K562 (cell line): Measurements from ENCODE around the gene GDF9. TPM values are rescaled to one million over a fixed set of nuclear protein-coding genes. Genes with fewer than 3 reads are reported as not detected.
A peak's percentile ranks its signal among the peaks of the same experiment; 100 is the strongest.

ENCODE experiments used
- MLLT1 ChIP-seq, 2 experiments: fragments of 450-650 bp; IDR thresholded peaks; 2 replicates each; pipeline ENCODE4 v1.6.1; 2016
- NEUROD1 ChIP-seq: fragments of 150-350 bp; IDR thresholded peaks from 2 replicates; pipeline ENCODE4 v1.6.1; 2014; ENCODE audit warnings: borderline replicate concordance, low read length, low read depth; ENCODE audit not compliant: partially characterized antibody
- PML ChIP-seq: IDR thresholded peaks from 2 replicates; pipeline ENCODE4 v1.6.1; 2012; ENCODE audit warnings: low read length, inconsistent platforms
- RB1 ChIP-seq: fragments of 450-650 bp; IDR thresholded peaks from 2 replicates; pipeline ENCODE4 v1.6.1; 2017; ENCODE audit warnings: low read depth, mild to moderate bottlenecking
- REST ChIP-seq, 2 experiments: fragments of 450-650 bp; formaldehyde crosslinking in 1 of 2; IDR thresholded peaks; 2 replicates each; pipeline versions ENCODE4 v1.4.0 to v1.6.1; 2014 to 2020; ENCODE audit warnings: mild to moderate bottlenecking in 2 of 2, borderline replicate concordance in 1 of 2, low read depth in 1 of 2
- SLC30A9 ChIP-seq: fragments of 250-450 bp; sonication (Bioruptor Pico); IDR thresholded peaks from 2 replicates; pipeline ENCODE4 v1.8.0; 2022; ENCODE audit warnings: mild to moderate bottlenecking, moderate library complexity
- SMARCA4 ChIP-seq: fragments of 450-650 bp; IDR thresholded peaks from 2 replicates; pipeline ENCODE4 v1.6.1; 2016
- SMARCA5 ChIP-seq: fragments of 450-650 bp; IDR thresholded peaks from 2 replicates; pipeline ENCODE4 v1.6.1; 2016
- TCFL5 ChIP-seq: fragments of 250-450 bp; sonication (Bioruptor Pico); conservative IDR thresholded peaks from 2 replicates; pipeline ENCODE4 v1.6.1; 2021; ENCODE audit warnings: mild to moderate bottlenecking, moderate library complexity, matching md5 sums
- THAP7 ChIP-seq: fragments of 250-450 bp; sonication (Bioruptor Pico); IDR thresholded peaks from 2 replicates; pipeline ENCODE4 v1.5.0; 2021
- ZBTB11 ChIP-seq, 3 experiments: fragments of 200-800 bp in 1 of 3; fragments of 250-450 bp in 1 of 3; fragments of 450-650 bp in 1 of 3; sonication (Bioruptor Pico) in 1 of 3; sonication (Bioruptor generic) in 1 of 3; formaldehyde crosslinking in 1 of 3; IDR thresholded peaks; 2 replicates each; pipeline versions ENCODE4 v1.6.1 to v1.8.0; 2016 to 2022; ENCODE audit warnings: mild to moderate bottlenecking in 2 of 3, missing genetic modification characterization in 2 of 3, missing compliant biosample characterization in 1 of 3, moderate library complexity in 1 of 3
- ZC3H8 ChIP-seq: fragments of 450-650 bp; IDR thresholded peaks from 2 replicates; pipeline ENCODE4 v1.6.1; 2017
- ZNF212 ChIP-seq: fragments of 450-650 bp; formaldehyde crosslinking; IDR thresholded peaks from 2 replicates; pipeline ENCODE4 v1.4.0; 2020; ENCODE audit warnings: mild to moderate bottlenecking
- ZNF785 ChIP-seq: fragments of 250-450 bp; sonication (Bioruptor Pico); IDR thresholded peaks from 2 replicates; pipeline ENCODE4 v1.4.0; 2020; ENCODE audit warnings: mild to moderate bottlenecking
- polyA plus RNA-seq, 8 experiments: library from polyadenylated mRNA; depleted of rRNA in 4 of 8; stranded (reverse) in 5 of 8; unstranded in 3 of 8; fragments of >200 nt; fragmentation: Nextera tagmentation in 2 of 8; fragmentation: Illumina TruSeq in 1 of 8; extraction: Ambion mirVana in 2 of 8; extraction: Trizol in 1 of 8; gene quantifications; 2 replicates each; pipeline versions ENCODE4 v1.2.1 to v1.2.3, GENCODE V29; 2011 to 2014; ENCODE audit warnings: inconsistent platforms in 1 of 8, missing spikeins in 1 of 8
- total RNA-seq, 7 experiments: library from RNA; depleted of rRNA in 6 of 7; stranded (reverse); fragments of >200 nt in 6 of 7; fragmentation: Illumina TruSeq in 2 of 7; extraction: Trizol in 2 of 7; gene quantifications; 2 replicates each; pipeline versions ENCODE4 v1.2.1 to v1.2.3, GENCODE V29; 2011 to 2021; ENCODE audit warnings: low replicate concordance in 1 of 7

GDF9 gene
- total and polyA plus RNA-seq, 9 of the 15 experiments (the other 6 are each of a cell fraction or from before 2014, with no cell fraction given): 0.10 to 0.70 (median 0.20) TPM; not detected in 1

- TF ChIP-seq REST (IDR thresholded peaks at IDR 0.05; ENCODE audit: borderline replicate concordance): peak; percentile 68; the same call in 1 of the 2 replicates
- no peak for TF ChIP-seq REST (CRISPR knock-in tag; IDR thresholded peaks at IDR 0.05; ENCODE audit: low read depth)
- no peak for TF ChIP-seq PML
- no peak for TF ChIP-seq MLLT1 (IDR thresholded peaks at IDR 0.05)
- TF ChIP-seq ZC3H8: no peak
- TF ChIP-seq NEUROD1: no peak
- no peak for TF ChIP-seq SMARCA5
- no peak for TF ChIP-seq ZBTB11 (CRISPR knock-in tag; IDR thresholded peaks at IDR 0.05)
- no peak for TF ChIP-seq SLC30A9 (CRISPR knock-in tag)
- TF ChIP-seq ZNF212 (CRISPR knock-in tag): no peak
- no peak for TF ChIP-seq ZNF785 (CRISPR knock-in tag)
- TF ChIP-seq TCFL5 (CRISPR knock-in tag): no peak
- TF ChIP-seq RB1: peak; percentile 41; the same call in 1 of the 2 replicates
- no peak for TF ChIP-seq SMARCA4
- no peak for TF ChIP-seq THAP7
Observed at GRCh38 chr5:132883261-132883834, 17.1 kb upstream of the GDF9 start (continued).
